Vagina (tissue), 2 donors: Measurements from ENCODE around the gene PRDM16.

ENCODE experiments used
- CTCF ChIP-seq, 3 experiments: fragments of 450-650 bp in 2 of 3; fragments of 200-600 bp in 1 of 3; sonication (generic) in 1 of 3; IDR thresholded peaks; one replicate each; pipeline ENCODE4 v1.5.1; 2017 to 2019; ENCODE audit warnings: antibody characterized with exemption in 3 of 3, mild to moderate bottlenecking in 2 of 3, moderate library complexity in 2 of 3
- POLR2A ChIP-seq, 2 donors: fragments of 450-650 bp; IDR thresholded peaks; one replicate each; pipeline ENCODE4 v1.6.1; 2017; ENCODE audit warnings: antibody characterized with exemption in 2 of 2, mild to moderate bottlenecking in 2 of 2, moderate library complexity in 2 of 2
- POLR2AphosphoS5 ChIP-seq, 2 donors: sonication (generic); formaldehyde crosslinking; IDR thresholded peaks; one replicate each; pipeline ENCODE4 v1.9.0; 2017; ENCODE audit warnings: antibody characterized with exemption in 2 of 2, mild to moderate bottlenecking in 2 of 2, low read depth in 1 of 2; ENCODE audit not compliant: insufficient read depth in 1 of 2

DNA sequence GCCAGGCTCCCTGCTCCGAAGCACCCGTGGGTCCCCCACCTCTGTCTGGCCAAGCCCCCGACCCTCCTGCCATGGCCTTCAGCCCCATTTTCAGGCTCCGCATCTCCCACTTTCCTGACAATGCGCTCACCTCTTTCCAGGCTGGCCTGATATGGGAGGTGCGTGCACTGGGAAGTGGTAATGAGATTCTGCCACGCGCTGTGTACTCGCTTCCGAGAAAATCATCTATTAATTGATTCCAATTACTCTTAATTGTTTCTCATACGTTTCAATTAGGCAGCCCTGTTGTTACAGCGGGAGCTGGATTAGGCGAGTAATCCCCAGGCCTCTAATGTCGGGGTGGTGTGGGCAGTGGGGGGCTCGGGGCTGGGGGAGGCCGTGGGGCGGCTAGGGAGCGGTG is 263.0 kb downstream of the PRDM16 start:
- TF ChIP-seq CTCF (IDR thresholded peaks at IDR 0.05): no peak
- TF ChIP-seq POLR2AphosphoS5 (IDR thresholded peaks at IDR 0.05; ENCODE audit: insufficient read depth in 1 of 2, low read depth in 1 of 2): no peak
- no peak for TF ChIP-seq POLR2A (IDR thresholded peaks at IDR 0.05)
